ENCODE measurements around the gene GSX1.
A peak's percentile ranks its signal among the peaks of the same experiment; 100 is the strongest.
"Not testable (repeated sequence)": the region's sequence is repeated elsewhere in the genome, so short reads cannot be mapped to it uniquely, and the experiment has no call there.

Gene GSX1

DNA sequence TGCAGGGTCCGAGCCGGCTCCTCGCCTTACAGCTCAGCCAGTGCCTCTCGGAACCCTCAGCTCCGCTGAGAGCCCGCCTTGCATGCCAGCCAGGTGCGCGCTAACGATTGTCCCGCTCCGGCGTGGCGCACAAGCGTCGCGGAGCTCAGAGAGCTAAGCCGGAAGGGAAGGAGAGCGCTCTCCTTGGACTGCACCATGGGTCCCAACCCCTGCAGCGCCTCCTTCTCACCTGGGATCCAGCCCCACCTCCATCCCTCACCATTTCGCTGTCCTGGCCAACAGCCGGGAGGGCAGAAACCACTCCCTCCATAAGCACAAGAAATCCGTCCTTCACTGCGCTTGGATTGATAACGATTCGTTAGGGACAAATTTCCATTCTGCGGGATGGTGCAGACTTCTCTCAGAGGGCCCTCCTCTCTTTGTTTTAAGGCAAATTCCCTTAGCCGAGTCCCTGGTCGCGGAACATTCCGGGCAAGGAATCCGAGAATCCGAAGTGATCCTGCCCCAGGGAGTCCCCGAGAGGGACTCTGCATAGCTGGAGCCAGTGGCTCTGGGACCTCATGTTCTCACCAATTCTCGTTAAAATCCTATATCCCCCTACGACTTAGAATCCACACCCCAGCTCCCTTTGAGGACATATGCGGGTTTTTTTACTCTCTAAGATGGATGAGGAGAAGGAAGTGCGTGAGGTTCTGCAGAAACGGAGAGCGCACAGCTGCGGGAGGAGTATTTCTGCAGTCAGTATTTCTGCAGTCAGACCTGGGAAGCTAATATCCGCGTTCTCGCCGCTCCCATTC lies 2.8 kb downstream of the GSX1 start:
- no peak for DNase-seq

- DNase-seq = no peak
Observed at GRCh38 chr13:27795718-27796019, 3.4 kb downstream of the GSX1 start.

DNA sequence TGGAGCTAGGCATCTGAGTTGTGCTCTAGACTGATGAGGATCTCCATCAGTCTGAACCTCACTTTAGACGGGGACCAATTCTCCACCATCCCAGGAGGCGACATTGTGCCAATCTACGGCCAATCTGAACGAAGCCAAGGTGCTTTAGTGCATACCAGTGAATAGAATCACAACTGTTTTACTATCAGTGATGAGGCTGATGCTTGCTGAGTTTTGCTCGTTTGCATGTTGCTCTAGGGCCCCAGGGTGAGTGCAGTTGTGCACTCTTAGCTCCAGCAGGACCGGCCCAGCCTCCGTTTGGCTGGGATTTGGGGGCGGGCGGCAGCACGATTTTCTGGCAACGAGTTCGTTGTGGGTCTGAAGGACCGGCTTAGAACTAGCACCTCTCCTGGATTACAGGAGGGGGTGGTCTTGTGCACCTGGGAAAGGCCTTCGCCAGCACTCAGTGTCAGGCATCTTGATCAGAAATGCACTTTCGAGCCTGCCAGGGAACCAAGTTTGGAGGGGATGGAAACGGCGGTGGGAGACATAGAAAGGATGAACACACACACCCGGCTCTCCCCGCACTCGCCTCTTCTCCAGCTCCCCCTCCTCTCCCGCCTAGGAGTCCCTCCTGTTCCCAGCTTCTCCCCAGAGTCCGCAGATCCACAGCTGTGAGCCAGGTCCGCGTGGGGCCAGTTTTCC lies 4.4 kb downstream of the GSX1 start:
- no peak for DNase-seq

DNA sequence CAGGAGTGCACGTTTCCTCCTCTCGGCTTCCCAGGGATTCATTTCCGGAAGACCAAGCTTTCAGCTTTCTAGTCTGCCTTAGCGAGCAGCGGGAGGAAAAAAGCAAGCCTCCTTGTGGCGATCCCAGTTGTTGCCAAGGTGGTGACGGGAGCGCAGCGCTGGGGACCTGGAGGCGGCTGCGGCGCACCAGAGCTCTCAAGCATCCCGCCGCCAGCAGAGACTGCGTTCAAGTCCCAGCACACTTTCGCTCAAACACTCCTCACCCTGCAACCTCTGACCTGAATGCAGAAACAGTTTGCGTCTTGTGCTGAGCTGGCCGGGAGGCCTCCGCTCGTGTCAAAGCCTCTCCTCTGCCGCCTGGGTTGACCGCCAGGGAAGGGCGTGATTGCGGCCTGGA lies 4.9 kb downstream of the GSX1 start:
- no peak for DNase-seq

GRCh38 chr13:27806744-27807387 lies 14.6 kb downstream of the GSX1 start:
- no peak for DNase-seq

DNA sequence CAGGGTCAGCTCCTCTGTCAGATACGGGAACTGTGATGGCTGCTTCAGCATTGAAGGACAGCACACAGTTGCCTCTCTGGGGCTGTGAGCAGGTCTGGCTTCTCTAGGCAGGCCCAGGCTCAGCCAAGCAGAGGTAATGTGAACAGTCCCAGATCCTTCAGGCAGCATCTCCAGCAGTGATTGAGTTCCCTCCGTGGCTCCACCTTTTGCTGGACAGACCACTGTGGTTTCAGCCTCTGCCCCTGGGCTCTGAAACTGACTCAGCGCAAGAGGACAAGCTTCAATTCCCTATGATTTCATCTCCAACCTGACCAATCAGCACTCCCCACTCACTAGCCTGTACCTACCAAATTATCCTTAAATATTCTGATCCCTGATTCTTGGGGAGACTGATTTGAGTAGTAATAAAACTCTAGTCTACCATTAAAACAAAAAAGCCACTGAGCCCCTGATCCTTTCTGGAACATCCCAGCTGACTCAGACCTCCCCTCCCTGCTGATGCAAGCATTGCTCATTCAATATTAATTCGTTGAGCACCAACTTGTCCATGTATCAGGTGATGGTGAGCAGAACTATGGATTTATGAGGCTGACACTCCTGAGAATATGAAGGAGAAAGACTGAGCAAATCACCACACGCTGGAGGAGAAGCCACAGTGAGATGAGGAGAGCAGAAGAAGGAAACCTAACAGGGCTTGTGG lies 16.7 kb downstream of the GSX1 start:
- DNase-seq = no peak

DNA sequence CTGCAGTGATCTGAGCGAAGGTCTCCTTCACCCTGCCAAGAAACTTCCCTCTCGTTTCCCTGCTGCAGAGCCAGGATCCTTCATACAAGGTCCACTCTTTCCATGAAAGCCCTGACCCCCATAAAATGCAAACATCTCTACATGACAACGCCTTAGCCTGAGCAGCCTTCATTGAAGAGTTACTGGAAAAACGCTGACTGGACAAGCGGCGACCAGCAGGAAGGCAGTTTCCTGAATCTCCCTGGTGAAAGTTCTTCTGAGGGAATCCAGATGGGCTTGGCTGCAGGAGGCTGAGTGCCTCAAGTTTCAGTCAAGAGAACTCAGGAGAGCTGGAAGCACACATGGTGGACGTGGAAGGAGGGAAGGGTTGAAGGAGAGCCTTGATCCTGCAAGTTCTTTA lies 17.7 kb downstream of the GSX1 start:
- no peak for DNase-seq

DNA sequence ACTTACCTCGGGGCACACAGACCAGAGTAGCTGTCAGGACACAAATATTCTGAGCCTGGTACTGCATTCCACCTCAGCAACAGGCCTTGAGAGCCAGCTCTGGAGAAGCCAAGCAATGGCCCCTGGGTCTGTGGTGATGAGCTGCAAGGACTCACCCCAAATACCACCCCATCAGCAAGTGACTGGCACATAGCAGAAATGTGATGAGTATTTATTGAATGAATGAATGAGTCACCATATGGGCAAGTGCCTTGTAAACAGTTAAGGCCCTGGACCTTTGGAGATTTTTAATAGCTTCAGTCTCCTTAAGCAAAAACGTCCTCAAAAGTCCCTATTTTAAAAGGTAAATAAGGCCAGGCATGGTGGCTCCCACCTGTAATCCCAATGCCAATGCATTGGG lies 18.2 kb downstream of the GSX1 start:
- DNase-seq = no peak

DNA sequence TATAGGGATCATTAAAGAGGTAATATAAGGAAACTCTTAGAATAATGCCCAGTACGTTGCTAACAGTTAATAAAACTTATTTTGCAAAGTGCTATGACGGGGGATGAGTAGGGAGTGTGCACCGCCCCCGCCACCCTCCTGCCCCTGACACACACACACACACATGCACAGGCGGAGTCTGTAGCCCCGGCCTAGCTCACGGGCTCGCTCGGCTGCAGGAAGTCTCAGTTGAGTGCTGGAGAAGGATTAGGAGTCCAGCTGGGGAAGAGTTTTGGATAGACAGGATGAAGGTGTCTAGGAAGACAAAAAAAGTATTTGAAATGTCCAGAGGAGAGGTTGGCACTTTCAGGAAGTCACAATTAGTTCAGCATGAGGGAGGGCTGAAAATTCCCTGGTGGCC lies 21.5 kb downstream of the GSX1 start:
- no peak for DNase-seq

- not testable (repeated sequence) for DNase-seq
Observed at GRCh38 chr13:27817832-27818231, 25.5 kb downstream of the GSX1 start.

DNA sequence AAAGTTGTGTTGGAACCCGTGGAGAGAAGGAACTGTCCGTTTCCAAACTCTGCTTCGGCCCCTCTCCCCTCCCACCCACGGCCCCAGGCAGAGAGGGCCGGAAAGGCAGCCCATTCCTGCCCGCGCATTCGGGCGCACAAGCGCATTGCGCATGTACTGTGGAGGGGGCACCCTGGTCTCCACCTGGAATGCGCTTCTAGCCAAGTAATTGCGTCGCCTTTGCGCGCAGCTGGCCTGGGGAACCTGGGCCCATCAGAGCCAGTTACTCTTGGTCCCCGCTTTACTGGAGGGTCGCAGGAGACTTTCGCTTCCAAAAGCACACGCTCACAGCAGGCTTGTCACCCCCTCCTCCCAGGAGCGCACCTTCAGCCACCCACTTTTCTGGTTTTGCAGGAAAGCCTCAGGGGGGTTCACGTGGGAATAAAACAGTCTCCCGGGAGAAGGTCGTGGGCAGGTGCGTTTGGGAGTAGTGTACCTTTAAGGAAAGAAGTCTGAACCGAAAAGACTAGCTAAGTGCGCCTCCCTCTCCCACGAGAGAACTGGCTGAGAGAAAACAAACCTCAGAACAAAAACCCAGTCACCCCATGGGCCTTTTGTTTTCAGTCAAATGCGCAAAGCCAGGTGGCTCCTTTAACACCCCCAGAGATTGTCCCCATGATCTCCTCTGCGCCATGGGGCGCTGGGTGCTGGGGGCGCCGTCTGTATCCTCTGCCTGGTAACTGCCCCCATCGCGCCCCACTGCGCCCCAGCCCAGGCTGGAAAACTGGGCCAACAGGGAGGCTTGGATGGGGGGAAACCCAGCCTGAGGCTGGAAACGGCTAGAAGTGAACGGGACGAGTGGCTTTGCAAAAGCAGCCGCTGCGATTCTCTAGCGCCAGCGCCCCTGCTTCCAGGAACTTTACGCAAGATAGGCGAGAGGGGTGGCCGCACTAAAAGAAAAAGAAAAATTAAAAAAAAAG lies 28.5 kb downstream of the GSX1 start:
- no peak for DNase-seq

GRCh38 chr13:27821566-27821965 lies 29.3 kb downstream of the GSX1 start:
- no peak for DNase-seq

GRCh38 chr13:27822258-27822872 lies 30.1 kb downstream of the GSX1 start:
- DNase-seq = no peak

- no peak for DNase-seq
Observed at GRCh38 chr13:27822873-27823311, 30.6 kb downstream of the GSX1 start.

DNA sequence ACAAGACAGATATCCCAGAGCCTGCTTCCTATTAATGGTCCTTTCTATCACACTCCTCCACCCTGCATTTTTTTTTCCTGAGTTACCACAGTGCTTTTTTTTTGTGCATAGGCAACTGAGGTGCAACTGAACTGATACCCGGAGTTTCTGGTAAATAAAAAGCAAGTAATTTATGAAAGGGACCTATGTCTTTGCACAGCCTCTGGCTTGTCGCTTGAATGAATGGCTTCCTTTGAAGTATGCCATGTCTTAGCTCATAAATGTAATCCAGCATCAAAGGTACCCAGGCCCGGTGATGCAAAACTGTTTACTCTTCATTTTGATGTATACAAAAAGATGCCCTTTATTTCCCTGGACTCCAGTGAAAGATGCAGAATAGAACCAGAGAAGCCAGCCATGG lies 31.8 kb downstream of the GSX1 start:
- DNase-seq = no peak

DNA sequence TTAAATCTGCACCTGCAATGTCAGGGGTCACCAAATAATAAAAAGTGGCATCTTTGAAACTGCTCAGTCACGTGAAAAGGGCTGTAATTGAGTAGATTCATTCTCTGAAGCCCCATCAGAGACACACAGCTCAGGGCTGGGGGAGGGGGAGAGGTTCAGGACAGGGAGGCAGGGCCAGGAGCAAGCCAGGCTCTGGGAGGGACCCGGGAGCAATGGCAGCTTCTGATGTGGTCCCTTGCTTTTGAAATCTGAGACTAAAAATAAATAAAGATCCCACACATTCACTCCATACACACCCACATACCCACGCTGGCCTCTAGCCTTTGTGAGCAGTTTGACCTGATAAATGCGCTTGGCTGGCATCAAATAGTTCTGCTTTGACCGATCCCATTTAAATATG lies 32.8 kb downstream of the GSX1 start:
- no peak for DNase-seq

GRCh38 chr13:27826379-27827353 lies 34.4 kb downstream of the GSX1 start:
- DNase-seq = peak; percentile 91

- no peak for DNase-seq
Observed at GRCh38 chr13:27827646-27828045, 35.4 kb downstream of the GSX1 start.

DNA sequence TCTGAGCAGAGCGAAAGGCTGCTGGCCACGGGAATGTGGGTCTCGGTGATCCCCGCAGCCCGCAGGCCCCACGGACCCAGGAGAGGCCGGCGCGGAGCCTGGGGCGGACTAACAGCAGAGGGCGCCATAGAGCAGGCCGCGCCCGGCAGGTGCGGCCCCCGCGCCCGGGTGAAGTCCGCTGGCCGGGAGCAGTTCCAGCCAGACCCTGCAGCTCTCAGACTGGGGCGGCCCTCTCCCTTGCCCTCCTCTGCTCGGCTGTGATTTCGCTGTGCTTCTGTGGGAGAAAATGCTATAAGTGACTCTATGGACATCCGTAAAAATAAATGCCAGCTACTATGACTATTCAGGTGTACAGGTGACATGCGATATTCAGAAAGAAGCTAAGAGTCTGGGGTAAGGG lies 37.7 kb downstream of the GSX1 start:
- DNase-seq = peak; percentile 66

DNA sequence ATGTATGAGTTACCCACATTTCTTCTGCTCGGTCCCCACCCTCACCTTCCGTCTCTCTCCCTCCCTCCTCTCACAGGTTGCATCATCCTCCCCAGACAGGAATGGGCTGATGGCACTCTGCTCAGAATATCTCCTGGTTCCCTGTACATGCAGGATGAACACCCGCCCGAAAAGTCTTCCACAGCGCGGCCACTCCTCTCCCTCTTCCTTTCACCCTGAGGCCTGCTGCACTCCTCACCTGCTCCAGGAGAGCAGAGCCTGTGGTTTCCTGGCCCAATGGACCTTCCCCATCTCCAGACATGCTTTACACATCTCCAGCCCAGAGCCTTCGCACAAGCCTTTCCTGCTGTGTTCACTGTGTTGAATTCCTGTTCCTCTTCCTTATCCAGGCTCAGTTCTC lies 40.9 kb downstream of the GSX1 start:
- no peak for DNase-seq

DNA sequence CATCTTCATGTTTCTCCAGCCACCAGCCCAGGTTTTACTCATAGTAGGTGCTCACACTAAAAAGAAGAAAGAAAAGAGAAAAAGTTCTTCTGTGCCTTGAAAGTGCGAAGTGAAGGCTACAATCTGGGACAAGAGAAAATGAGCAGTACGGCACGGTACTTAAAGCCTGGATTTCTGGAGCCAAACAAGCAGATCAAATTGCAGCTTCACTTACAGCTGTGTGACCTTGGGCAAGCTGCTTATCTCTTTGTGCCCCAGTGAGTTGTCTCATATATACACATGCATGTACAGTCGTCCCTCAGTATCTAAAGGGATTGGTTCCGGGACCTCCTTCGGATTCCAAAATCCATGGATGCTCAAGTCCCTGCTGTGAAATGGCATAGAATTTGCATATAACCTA lies 41.8 kb downstream of the GSX1 start:
- no peak for DNase-seq
